ENCODE results near the gene CDK6. TPM values are rescaled to one million over a fixed set of nuclear protein-coding genes. Genes with fewer than 3 reads are reported as not detected.

CDK6 gene
- total and polyA plus RNA-seq, 2 of the 8 experiments (the other 6 are each of a cell fraction or from before 2014, with no cell fraction given): 5.9 to 18.9 TPM

GRCh38 chr7:92623544-92623943 lies 212.8 kb downstream of the CDK6 start:
- DNase-seq (ENCODE audit: low read depth in 1 of 2, low spot score in 2 of 2) (no peak), FAIRE-seq (no peak)
- Histone ChIP-seq H4K91ac (replicated peaks; ENCODE audit: insufficient read length, low read length) (no peak overlapping the region), H3K27me3 (replicated peaks in 1 of 4; ENCODE audit: control insufficient read depth in 3 of 4, extremely low read depth in 1 of 4, insufficient read depth in 3 of 4, low read length in 3 of 4) (no peaks in the 10 kb centered on the region), H3K79me2 (ENCODE audit: control insufficient read depth in 1 of 2, insufficient read depth in 2 of 2, low read length in 2 of 2) (no peaks in the 10 kb centered on the region), H3K14ac (ENCODE audit: insufficient read length) (no peak overlapping the region), H3K27ac (ENCODE audit: low read depth, low read length) (no peak overlapping the region), H3K23ac (ENCODE audit: insufficient read length) (no peak overlapping the region), H3K4me3 (ENCODE audit: extremely low read depth in 1 of 4, insufficient read depth in 2 of 4, low read depth in 3 of 4, low read length in 4 of 4) (no peak overlapping the region), H2BK5ac (ENCODE audit: low read depth, low read length) (no peak overlapping the region), H3K4me2 (ENCODE audit: insufficient read depth in 1 of 2, low read depth in 2 of 2, low read length in 2 of 2) (no peak overlapping the region), H2BK12ac (ENCODE audit: low read depth, low read length) (no peak overlapping the region), H3K36me3 (ENCODE audit: control insufficient read depth in 2 of 4, insufficient read depth in 4 of 4, low read length in 3 of 4) (no peaks in the 10 kb centered on the region), H3K9me3 (ENCODE audit: insufficient read depth in 2 of 2, low read depth in 1 of 2, low read length in 1 of 2) (no peaks in the 10 kb centered on the region), H3K4me1 (replicated peaks in 1 of 4; ENCODE audit: control insufficient read depth in 3 of 4, insufficient read depth in 4 of 4, low read length in 3 of 4) (no peaks in the 10 kb centered on the region), H3K23me2 (ENCODE audit: low read depth, low read length) (no peaks in the 10 kb centered on the region), H3K9ac (replicated peaks in 1 of 4; ENCODE audit: extremely low read depth in 1 of 4, low read depth in 3 of 4, low read length in 3 of 4) (no peak overlapping the region), H3K56ac (replicated peaks; ENCODE audit: insufficient read length, low read depth, low read length) (no peak overlapping the region), H4K20me1 (replicated peaks in 1 of 2; ENCODE audit: control insufficient read depth in 1 of 2, insufficient read depth in 2 of 2, low read length in 2 of 2) (no peaks in the 10 kb centered on the region), H4K5ac (ENCODE audit: insufficient read length, low read depth, low read length) (no peak overlapping the region), H3K79me1 (ENCODE audit: low read depth, low read length) (no peaks in the 10 kb centered on the region), H3K18ac (ENCODE audit: extremely low read depth, low read length) (no peak overlapping the region), H2AFZ (ENCODE audit: low read length) (no peak overlapping the region), H4K8ac (ENCODE audit: extremely low read depth, insufficient read depth, low read length) (no peak overlapping the region), H2BK20ac (ENCODE audit: low read length) (no peak overlapping the region), H2BK120ac (replicated peaks; ENCODE audit: low read depth, low read length) (no peak overlapping the region), H3K4ac (replicated peaks; ENCODE audit: insufficient read length, low read depth, low read length) (no peak overlapping the region), H2AK5ac (ENCODE audit: low read depth, low read length) (no peak overlapping the region), H2BK15ac (ENCODE audit: low read length) (no peak overlapping the region)
- WGBS, 2 experiments (ENCODE audit: extremely low coverage in 1 of 2, insufficient coverage in 1 of 2, insufficient read length in 1 of 2, insufficient replicate concordance in 2 of 2, low coverage in 1 of 2, low lambda C conversion rate in 2 of 2, missing lambda C conversion rate in 1 of 2): 81% methylated on average over 1 of the region's 1 CpG; no CpG with 5 or more reads in 1 of the 2 experiments
- CTCF ChIA-PET (ENCODE audit: partially characterized antibody): interaction anchor here (1.7 kb wide), 1 partner anchor 241 kb away, joined by 5 read pairs; no protein-coding TSS in a partner anchor
- TF ChIP-seq RAD21 (IDR thresholded peaks at IDR 0.05 in 1 of 2, conservative IDR thresholded peaks at IDR 0.05 in 1 of 2; ENCODE audit: low read depth in 2 of 2, low read length in 2 of 2): no peak
- TF ChIP-seq RXRA (IDR thresholded peaks at IDR 0.05; ENCODE audit: insufficient read depth, low read depth, low read length): no peak
- TF ChIP-seq ZNF274 (IDR thresholded peaks at IDR 0.05; ENCODE audit: borderline replicate concordance, extremely low read depth, low read length): no peak
- no peak for TF ChIP-seq SUZ12 (IDR thresholded peaks at IDR 0.05; ENCODE audit: low read length)
- TF ChIP-seq RFX5 (IDR thresholded peaks at IDR 0.05; ENCODE audit: borderline replicate concordance, low read depth, low read length): no peak
- TF ChIP-seq BCL11A (IDR thresholded peaks at IDR 0.05; ENCODE audit: low read depth in 2 of 2, low read length in 2 of 2): no peak
- no peak for TF ChIP-seq TBP (IDR thresholded peaks at IDR 0.05; ENCODE audit: low read depth, low read length)
- no peak for TF ChIP-seq JUN (IDR thresholded peaks at IDR 0.05; ENCODE audit: low read depth, low read length)
- TF ChIP-seq POLR2AphosphoS5 (IDR thresholded peaks at IDR 0.05; ENCODE audit: low read depth, low read length): no peak
- no peak for TF ChIP-seq SP2 (IDR thresholded peaks at IDR 0.05; ENCODE audit: low read length)
- no peak for TF ChIP-seq MAFK (IDR thresholded peaks at IDR 0.05; ENCODE audit: low read depth, low read length)
- no peak for TF ChIP-seq SAP30 (IDR thresholded peaks at IDR 0.05; ENCODE audit: insufficient read depth, insufficient replicate concordance, low read length)
- TF ChIP-seq NANOG (IDR thresholded peaks at IDR 0.05; ENCODE audit: insufficient read depth, low read depth, low read length, poor library complexity, severe bottlenecking): no peak
- no peak for TF ChIP-seq BRCA1 (IDR thresholded peaks at IDR 0.05; ENCODE audit: low read depth, low read length)
- POLR2A ChIA-PET (ENCODE audit: partially characterized antibody): no interaction called here

Data from H1 (cell line).